SU-DHL-6 (cell line): ENCODE results near the gene OS9.

Experiments used
- H2AFZ ChIP-seq: fragments of 200-600 bp; sonication (generic); 2 replicates; pipeline ENCODE4 v1.6.1; 2014; ENCODE audit warnings: low read depth, mild to moderate bottlenecking, moderate library complexity, mixed read lengths, antibody characterized with exemption, low read length; ENCODE audit not compliant: severe bottlenecking
- H3F3A ChIP-seq: fragments of 200-600 bp; shearing (Covaris generic); 2 replicates; pipeline ENCODE4 v1.6.0; 2016; ENCODE audit warnings: antibody characterized with exemption, mild to moderate bottlenecking; ENCODE audit not compliant: insufficient read depth
- H3K27ac ChIP-seq: fragments of 200-600 bp; sonication (generic); 2 replicates; pipeline ENCODE4 v1.5.1; 2016; ENCODE audit warnings: low read depth, mild to moderate bottlenecking, low read length, moderate library complexity, mixed read lengths
- H3K27me3 ChIP-seq: fragments of 200-600 bp; sonication (generic), shearing (Covaris generic); 2 replicates; pipeline ENCODE4 v1.6.0; 2014; ENCODE audit warnings: mild to moderate bottlenecking, low read length
- H3K36me3 ChIP-seq: fragments of 200-600 bp; sonication (generic); 2 replicates; pipeline ENCODE4 v1.6.1; 2014; ENCODE audit warnings: mild to moderate bottlenecking, low read length, mixed read lengths
- H3K4me2 ChIP-seq: fragments of 300-600, 200-600 bp; shearing (Covaris generic), sonication (generic); 2 replicates; pipeline ENCODE4 v1.6.0; 2014; ENCODE audit warnings: low read length, low read depth, mild to moderate bottlenecking; ENCODE audit not compliant: poor library complexity, severe bottlenecking
- H3K4me3 ChIP-seq: fragments of 200-600 bp; sonication (generic); 2 replicates; pipeline ENCODE4 v1.5.1; 2014; ENCODE audit warnings: antibody characterized with exemption, low read length, mild to moderate bottlenecking, mixed read lengths; ENCODE audit not compliant: insufficient read depth, poor library complexity, severe bottlenecking
- H3K79me2 ChIP-seq: fragments of 200-600 bp; sonication (generic); 2 replicates; pipeline ENCODE4 v1.6.1; 2014; ENCODE audit warnings: mild to moderate bottlenecking, low read length, moderate library complexity; ENCODE audit not compliant: insufficient read depth
- H3K9ac ChIP-seq: fragments of 200-600 bp; sonication (generic); 2 replicates; pipeline ENCODE4 v1.7.0; 2014; ENCODE audit warnings: mild to moderate bottlenecking, low read length
- H3K9me2 ChIP-seq: fragments of 200-600 bp; sonication (generic); replicated peaks from 2 replicates; pipeline ENCODE4 v1.6.1; 2014; ENCODE audit warnings: low read length; ENCODE audit not compliant: insufficient read depth
- H3K9me3 ChIP-seq: fragments of 200-600 bp; sonication (generic); 2 replicates; pipeline ENCODE4 v1.6.1; 2014; ENCODE audit warnings: low read length, mixed read lengths; ENCODE audit not compliant: insufficient read depth
- H4K20me1 ChIP-seq: fragments of 200-600 bp; sonication (generic); 2 replicates; pipeline ENCODE4 v1.6.1; 2014; ENCODE audit warnings: low read depth, mild to moderate bottlenecking, antibody characterized with exemption, low read length, moderate library complexity, mixed read lengths
- EZH2phosphoT487 ChIP-seq: fragments of 200-600 bp; sonication (generic), shearing (Covaris generic); conservative IDR thresholded peaks from 2 replicates; pipeline ENCODE4 v1.6.1; 2018; ENCODE audit warnings: mild to moderate bottlenecking, antibody characterized with exemption, low read length, moderate library complexity, mixed read lengths
- TF ChIP-seq, protein P1 (sequence below): fragments of 200-600 bp; sonication (generic); IDR thresholded peaks from one replicate; pipeline ENCODE4 v1.5.1; 2017; ENCODE audit warnings: antibody characterized with exemption, mild to moderate bottlenecking, low read length, moderate library complexity; ENCODE audit not compliant: insufficient read depth, poor library complexity, severe bottlenecking

Gene OS9

DNA sequence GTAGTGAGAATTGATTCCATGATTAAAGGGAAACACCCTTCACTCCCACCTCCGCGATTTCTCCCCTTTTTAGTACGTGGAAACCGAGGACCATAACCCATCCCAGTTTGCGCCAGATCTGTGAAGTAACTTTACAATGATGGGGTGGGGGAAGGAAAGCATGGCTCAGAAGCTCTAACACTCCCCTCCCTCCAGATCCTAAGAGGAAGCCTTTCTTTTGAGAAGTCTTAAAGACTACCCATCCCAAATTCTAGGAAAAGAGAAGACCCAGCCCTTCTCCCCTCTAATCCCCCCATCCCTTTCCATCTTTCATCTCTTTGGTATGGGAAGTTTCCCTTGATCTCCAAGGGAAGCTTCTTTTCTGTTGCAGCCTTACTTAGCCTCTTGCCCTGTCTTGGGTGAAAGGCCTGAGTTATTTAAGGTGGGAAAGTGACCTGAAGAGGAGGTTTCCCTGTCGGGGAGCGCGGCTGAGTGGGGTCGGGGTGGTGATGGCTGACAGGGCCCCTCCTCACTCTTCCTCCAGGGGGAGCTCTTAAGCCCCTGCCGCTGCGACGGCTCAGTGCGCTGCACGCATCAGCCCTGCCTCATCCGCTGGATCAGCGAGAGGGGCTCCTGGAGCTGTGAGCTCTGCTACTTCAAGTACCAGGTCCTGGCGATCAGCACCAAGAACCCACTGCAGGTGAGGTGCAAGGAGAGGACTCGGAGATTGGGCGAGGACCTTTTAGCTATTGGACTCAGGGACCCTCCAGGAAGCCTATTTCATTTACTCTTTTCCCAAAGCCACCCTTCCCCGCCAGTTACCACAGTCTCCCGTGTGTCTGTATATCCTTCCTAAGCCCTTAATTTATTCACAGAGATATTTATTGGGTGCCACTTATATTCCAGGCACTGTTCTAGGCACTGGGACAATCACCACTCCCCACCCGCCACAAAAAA, 62.7 kb downstream of the OS9 start:
- no peak for TF ChIP-seq EZH2phosphoT487
- TF ChIP-seq, protein P1, sequence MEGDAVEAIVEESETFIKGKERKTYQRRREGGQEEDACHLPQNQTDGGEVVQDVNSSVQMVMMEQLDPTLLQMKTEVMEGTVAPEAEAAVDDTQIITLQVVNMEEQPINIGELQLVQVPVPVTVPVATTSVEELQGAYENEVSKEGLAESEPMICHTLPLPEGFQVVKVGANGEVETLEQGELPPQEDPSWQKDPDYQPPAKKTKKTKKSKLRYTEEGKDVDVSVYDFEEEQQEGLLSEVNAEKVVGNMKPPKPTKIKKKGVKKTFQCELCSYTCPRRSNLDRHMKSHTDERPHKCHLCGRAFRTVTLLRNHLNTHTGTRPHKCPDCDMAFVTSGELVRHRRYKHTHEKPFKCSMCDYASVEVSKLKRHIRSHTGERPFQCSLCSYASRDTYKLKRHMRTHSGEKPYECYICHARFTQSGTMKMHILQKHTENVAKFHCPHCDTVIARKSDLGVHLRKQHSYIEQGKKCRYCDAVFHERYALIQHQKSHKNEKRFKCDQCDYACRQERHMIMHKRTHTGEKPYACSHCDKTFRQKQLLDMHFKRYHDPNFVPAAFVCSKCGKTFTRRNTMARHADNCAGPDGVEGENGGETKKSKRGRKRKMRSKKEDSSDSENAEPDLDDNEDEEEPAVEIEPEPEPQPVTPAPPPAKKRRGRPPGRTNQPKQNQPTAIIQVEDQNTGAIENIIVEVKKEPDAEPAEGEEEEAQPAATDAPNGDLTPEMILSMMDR: peak; percentile 83
- no peaks in the 10 kb centered on the region for H3K9me2 ChIP-seq
- H3K4me2 ChIP-seq: peak overlapping the region; percentile 92
- H4K20me1 ChIP-seq: peaks cover 8% of the 10 kb centered on the region
- H3K9me3 ChIP-seq: no peaks in the 10 kb centered on the region
- H3K79me2 ChIP-seq: peaks cover 4% of the 10 kb centered on the region
- H3K27me3 ChIP-seq: no peaks in the 10 kb centered on the region
- peak overlapping the region; percentile 77 for H3K9ac ChIP-seq
- H3K27ac ChIP-seq: peak overlapping the region; percentile 72
- peak overlapping the region; percentile 47 for H2AFZ ChIP-seq
- H3K36me3 ChIP-seq: no peaks in the 10 kb centered on the region
- H3K4me3 ChIP-seq: peak overlapping the region; percentile 60
- H3F3A ChIP-seq: peaks cover 25% of the 10 kb centered on the region

GRCh38 chr12:57757771-57758170, 63.8 kb downstream of the OS9 start:
- Histone ChIP-seq H2AFZ (no peak overlapping the region), H3F3A (peaks cover 25% of the 10 kb centered on the region), H3K27ac (no peak overlapping the region), H3K27me3 (no peaks in the 10 kb centered on the region), H3K9me2 (no peaks in the 10 kb centered on the region), H3K4me2 (no peak overlapping the region), H3K36me3 (no peaks in the 10 kb centered on the region), H3K9ac (no peak overlapping the region), H3K79me2 (no peaks in the 10 kb centered on the region), H3K9me3 (no peaks in the 10 kb centered on the region), H4K20me1 (peaks cover 8% of the 10 kb centered on the region), H3K4me3 (no peak overlapping the region)
- no peak for TF ChIP-seq EZH2phosphoT487
- TF ChIP-seq, protein P1: no peak

DNA sequence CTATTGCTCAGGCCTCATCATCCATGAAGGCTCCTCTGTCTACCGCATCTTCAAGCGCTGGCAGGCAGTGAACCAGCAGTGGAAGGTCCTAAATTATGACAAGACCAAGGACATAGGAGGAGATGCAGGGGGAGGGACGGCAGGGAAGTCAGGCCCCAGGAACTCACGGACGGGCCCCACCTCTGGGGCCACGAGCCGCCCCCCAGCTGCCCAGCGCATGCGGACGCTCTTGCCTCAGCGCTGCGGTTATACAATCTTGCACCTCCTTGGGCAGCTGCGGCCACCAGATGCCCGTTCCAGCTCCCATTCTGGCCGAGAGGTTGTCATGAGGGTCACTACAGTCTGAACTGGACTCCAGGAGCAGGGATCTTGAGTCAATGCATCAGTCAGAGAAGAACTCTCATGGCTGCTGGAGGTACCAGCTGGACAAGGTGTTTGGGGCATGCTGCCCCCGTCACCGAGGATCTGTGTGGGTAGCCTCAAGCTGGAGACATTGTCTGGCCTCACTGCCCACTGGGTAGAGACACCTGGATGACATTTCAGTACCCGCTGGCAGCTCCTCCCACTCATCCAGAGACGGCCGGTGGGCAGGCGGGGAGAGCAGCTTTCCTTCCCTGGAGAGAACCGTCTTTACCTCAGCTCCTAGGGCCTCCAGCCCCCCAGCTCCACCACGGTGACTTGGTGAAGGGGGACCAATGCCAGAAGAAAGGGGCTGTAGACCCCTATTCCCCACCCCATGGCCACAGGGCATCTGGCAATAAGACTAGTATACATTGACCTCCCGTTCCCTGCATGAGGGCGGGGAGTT, 64.8 kb downstream of the OS9 start:
- Histone ChIP-seq H2AFZ (no peak overlapping the region), H3K27ac (no peak overlapping the region), H3K36me3 (no peaks in the 10 kb centered on the region), H4K20me1 (peaks cover 8% of the 10 kb centered on the region), H3F3A (peaks cover 19% of the 10 kb centered on the region), H3K9me2 (no peaks in the 10 kb centered on the region), H3K9ac (no peak overlapping the region), H3K4me3 (no peak overlapping the region), H3K27me3 (no peaks in the 10 kb centered on the region), H3K4me2 (no peak overlapping the region), H3K9me3 (no peaks in the 10 kb centered on the region), H3K79me2 (no peaks in the 10 kb centered on the region)
- TF ChIP-seq, protein P1: no peak
- TF ChIP-seq EZH2phosphoT487: no peak
